GM12873 (cell line): ENCODE results near the gene ZNRF2.

Source experiments
- TF ChIP-seq, protein P1 (sequence below): IDR thresholded peaks from 2 replicates; pipeline ENCODE4 v1.5.1; 2012; ENCODE audit warnings: low read depth, mild to moderate bottlenecking, moderate library complexity, low read length, control low read depth; ENCODE audit not compliant: insufficient read depth; ENCODE audit errors: missing control alignments

Gene ZNRF2

DNA sequence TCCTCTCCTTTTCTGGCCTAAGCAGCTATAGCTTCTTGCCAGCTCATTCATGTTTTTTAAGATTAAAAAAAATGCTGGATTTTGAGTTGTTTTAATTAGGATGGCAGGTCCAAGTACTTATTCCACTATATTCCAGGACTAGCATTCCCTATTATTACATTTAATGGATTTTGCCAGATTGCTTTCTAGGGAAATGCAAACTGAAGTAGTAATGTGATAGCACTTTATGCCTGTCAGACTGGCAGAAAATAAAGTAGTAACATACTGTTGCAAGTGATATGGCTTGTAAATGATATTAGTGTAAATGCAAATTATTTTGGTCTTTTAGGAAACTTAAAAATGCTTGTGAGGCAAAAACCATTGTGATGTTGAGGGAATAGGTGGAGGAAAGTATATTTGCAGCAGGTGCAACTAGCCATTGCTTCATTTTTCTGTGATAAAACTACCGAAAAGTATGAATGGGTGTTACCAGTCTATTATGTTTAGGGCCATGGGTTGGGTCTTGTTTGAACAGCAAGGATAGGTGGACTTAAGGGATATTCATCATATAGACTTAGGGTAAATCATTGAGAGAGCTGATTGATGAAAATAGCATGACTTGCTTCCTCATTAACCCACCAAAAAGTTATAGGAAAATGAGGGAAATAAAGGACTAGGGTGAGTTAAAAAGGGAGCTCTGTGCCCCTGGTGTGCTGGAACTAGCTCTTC is 19.9 kb downstream of the ZNRF2 start:
- TF ChIP-seq, protein P1, sequence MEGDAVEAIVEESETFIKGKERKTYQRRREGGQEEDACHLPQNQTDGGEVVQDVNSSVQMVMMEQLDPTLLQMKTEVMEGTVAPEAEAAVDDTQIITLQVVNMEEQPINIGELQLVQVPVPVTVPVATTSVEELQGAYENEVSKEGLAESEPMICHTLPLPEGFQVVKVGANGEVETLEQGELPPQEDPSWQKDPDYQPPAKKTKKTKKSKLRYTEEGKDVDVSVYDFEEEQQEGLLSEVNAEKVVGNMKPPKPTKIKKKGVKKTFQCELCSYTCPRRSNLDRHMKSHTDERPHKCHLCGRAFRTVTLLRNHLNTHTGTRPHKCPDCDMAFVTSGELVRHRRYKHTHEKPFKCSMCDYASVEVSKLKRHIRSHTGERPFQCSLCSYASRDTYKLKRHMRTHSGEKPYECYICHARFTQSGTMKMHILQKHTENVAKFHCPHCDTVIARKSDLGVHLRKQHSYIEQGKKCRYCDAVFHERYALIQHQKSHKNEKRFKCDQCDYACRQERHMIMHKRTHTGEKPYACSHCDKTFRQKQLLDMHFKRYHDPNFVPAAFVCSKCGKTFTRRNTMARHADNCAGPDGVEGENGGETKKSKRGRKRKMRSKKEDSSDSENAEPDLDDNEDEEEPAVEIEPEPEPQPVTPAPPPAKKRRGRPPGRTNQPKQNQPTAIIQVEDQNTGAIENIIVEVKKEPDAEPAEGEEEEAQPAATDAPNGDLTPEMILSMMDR = no peak

GRCh38 chr7:30306976-30307375 is 22.6 kb downstream of the ZNRF2 start:
- TF ChIP-seq, protein P1 = no peak

GRCh38 chr7:30308389-30308788 is 24.0 kb downstream of the ZNRF2 start:
- TF ChIP-seq, protein P1 = no peak

GRCh38 chr7:30309302-30309701 is 24.9 kb downstream of the ZNRF2 start:
- TF ChIP-seq, protein P1 = no peak

DNA sequence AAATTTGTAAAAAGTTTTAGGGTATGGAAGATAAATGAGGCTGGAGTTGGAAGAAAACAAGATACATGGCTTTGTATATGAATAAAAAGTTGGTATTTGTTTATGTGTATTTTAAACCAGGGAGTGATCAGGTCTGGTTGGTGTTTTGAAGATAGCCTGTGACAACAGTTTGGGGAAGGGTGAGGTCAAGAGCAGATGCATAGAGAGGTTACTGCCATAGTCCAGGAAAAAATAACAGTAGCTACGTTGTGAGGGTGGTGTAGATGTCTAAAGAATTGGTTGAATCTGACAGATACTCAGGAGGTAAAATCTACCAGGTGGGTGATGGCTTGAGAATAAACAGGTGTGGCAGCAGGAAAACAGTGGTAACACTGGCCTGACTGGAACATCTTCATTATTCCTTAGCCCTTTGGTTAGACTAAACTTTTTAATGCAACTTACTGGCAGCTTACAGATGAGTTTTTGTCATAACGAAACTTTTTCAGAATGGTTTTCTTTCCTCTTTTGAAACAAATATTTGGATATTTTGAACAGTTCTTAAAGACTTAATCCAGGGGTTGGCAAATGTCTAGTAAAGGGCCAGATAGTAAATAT is 25.5 kb downstream of the ZNRF2 start:
- TF ChIP-seq, protein P1 = no peak

DNA sequence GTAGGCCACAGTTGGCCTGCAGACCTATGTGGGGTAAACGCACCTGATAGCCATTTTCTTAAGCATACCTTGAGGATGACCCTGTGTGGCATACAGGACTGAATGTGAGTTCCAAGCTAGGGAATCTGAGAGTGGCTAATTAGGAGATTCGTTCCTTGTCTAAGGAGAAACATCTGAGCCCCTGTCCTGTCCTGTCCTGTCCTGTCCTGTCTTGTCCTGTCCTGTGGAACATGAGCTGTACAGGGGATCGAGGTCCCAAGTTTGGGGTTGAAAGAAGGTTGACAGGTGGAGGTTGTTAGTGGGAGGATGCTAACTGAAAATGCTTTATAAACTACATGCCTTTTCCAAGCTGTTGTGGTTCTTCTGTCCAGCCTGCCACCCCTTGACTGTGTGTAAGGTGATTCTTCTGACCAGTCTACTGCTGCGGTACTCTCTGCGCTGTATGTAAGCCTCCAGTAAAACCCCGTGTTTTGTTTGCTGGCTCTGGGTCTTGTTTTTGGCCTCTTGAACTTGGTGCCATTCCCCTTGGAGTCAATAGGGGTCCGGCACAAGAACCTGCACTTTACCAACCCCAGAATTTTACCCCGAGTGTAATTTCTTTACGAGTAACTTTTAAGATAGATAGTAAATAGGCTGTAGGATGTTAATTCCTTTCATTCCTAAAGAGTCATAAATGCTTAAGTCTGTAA is 26.4 kb downstream of the ZNRF2 start:
- TF ChIP-seq, protein P1 = no peak

DNA sequence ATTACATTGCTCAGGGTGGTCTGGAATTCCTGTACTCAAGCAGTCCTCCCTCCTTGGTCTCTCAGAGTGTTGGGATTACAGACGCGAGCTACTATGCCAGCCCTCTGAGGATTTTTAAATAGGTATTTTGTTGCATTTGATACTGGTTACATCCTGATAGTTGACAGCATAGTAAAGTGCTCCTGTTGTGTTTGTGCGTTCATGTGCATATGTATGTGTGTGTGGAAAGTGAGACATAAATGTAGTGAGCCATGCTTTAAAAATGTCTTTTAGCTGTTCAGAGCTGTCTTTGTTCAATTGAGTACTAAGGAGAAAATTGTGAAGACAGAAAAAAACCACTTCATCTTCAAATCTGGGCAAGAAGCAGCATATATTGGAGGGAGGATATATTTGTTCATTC is 27.8 kb downstream of the ZNRF2 start:
- TF ChIP-seq, protein P1 = no peak
